GM19240 (cell line): Measurements from ENCODE around the gene USH1C.

Source experiments
- DNase-seq: peaks from one replicate; pipeline ENCODE4 v3.0.0; 2011; ENCODE audit warnings: low spot score; ENCODE audit not compliant: insufficient read length

USH1C gene

DNA sequence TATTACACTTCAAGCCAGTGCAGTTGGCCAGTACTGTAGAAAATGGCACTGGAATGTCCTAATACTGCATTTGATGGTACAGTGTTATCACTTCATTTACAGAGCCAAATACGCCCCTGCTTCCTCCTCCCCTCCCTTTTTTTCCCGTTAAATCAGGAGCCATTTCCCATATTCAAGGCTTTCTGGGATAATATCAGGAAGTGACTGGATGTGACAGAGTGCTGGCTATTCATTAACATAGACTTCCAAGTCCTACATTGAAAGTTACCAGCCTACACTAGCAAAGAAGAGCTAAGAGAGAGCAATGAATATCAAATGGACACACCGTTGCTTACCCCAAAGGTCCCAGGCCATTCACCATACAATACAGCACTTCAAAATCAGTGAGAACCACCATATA, 35.4 kb downstream of the USH1C start:
- no peak for DNase-seq

DNA sequence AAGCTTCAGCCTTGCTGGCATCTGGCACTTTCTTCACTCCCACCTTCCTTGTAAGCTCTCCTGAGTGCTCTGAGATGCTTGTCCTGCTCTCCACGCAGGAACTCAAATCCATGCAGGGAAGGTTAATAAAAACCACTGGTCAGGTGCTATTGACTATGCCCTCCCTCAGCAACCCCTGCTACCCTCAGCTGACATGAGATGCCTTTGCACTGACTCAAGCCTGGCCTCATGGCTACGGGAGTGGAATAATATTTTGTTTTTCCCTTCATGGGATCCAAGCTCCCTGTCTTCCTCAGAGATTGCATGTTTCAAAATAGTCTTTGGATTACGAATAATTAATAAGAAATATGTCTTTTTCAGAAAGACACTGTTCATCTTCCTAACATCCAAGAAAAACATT, 35.9 kb downstream of the USH1C start:
- no peak for DNase-seq

DNA sequence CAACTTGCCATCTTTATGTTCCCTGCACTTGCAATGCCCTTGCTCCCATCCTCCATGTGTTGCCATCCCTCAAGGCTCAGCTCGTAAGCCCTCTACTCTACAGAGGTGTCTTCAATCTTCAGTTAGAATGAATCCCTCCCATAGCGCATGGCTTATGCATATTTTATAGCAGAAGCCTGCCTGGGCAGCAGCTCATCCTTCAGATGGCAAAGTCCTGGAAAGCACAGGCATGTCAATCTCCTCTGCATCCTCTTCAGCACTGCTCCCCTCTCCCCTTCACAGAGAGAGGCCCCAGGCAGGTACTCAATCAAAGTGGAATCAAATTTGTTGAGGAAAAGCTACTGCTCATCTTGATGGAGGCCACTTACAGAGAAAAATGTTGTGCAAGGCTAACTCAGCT, 36.4 kb downstream of the USH1C start:
- DNase-seq = no peak

DNA sequence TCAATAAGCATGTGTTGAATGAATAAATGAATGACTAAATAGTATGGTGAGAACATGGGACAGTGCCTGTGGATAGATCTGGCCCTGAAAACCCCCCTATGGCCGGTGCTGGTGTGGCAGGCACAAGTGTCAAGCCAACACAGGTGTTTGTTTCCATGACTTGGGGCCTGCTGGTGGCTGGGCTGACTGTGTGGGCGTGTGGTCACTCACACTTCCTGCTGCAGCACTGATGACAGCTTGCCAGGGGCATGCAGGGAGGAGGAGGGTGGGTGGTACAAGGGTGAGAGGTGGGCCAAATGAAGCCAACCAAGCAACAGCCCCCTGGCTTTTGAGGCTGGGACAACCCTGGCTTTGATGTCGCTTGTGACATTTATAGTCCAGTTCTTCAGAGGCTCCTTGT, 37.3 kb downstream of the USH1C start:
- peak; percentile 33 for DNase-seq

DNA sequence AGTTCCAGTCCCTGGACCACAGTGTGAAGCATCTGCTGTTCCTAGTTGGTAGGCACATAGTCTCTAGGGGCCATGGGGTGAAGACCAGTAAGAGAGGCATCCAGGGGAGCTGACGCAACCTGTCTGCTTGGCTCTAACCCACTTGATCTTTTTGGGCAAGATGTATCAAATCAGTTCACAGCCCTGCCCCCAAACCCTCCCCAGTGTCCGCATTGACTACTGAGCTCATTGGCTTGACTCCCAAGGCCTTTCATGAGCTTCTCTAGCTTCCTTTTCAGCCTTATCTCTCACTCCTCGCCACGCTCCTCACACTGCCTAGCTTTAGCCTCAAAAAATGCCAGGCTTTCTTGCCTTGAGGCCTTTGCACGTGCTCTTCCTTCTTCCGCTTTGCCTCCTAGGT, 37.9 kb downstream of the USH1C start:
- no peak for DNase-seq

DNA sequence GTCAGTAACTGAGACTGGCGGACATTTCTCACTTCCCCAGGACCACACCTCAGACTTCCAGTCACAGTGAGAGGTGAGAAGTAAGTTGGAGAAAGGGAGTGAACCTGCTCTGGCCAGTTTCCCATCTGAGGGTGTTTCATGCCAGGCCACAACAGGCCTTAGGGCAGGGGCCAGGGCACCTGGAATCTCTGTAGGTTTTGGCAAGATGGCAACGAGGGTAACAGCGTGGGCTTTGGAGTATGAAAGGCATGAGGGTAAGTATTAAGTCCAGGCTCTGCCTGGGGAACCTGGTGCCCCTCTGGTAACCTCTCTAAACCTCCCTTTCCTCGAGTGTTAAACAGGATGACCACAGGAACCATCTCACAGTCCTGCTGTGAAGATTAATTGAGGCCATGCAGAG, 39.1 kb downstream of the USH1C start:
- no peak for DNase-seq

DNA sequence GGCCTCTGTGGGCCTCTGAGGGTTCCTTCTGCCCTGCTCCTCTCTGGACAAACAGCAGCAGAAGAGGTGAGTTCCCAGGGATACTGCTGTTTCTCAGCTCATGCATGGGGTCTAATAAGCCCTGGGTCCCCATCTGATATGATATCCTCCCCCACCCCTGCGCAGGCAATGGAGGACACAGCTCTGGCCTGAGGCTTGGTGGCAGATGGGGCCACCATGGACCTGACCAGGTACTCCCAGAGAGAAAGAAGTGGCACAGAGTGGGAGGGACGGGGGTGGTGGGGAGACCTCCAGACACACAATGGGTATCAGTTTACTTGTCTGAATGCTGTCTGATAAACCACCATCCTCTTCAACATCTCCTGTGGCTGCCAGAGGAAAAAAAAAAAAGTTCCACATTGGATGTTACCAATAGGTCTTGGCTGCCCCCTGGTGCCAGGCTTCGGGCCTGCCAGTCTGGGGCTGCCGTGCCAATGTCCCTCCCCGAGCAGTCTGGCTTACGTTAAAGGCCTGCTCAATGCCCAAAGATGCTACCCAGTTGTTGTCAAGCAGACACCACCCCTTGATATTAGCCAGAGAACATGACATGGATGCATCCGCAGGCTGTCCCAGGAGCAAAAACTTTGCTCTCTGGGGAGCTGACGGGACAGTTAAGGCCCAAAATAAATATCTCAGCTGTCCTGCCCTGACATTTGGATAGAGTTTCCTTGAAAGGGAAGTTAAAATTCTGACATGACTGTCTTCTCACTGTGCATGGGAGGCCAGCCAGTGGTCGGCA, 39.7 kb downstream of the USH1C start:
- peak; percentile 72 for DNase-seq

DNA sequence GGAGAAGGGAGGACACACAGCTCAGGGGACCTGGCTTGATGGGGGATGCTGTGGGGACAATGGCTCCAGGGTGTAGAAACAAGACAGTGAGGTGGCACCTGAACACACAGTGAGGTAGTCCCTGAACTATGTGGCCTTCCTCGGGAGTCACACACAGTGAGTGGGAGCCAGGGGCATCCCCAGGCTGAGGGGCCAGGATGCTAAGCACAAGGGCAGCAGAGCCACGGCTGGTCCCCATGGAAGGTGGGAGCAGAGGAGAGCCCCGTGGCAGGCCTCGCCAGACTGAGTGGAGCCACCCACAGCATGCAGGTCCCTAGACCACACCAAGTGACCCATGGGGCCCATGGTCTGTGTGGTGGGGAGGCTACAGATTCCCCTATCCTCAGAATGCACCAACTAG, 41.6 kb downstream of the USH1C start:
- no peak for DNase-seq

DNA sequence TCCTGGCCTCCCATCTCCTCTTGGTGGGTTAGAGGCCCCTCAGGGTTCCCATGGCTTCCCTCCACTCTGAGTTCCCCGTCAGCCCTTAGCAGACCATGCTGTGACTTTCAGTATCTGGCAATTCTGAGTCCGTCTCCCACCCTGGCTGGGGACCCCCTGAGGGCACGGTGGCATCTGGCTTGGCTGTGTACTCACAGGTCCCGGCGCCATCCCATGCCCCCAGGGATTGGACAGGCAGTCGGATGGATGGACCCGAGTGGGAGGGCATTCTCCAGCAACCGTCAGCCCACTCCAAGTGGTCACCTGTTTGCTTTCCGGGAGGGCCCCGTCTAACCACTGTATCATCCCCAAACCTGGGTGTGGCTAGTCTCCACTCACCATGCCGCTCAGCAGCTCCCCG, 43.5 kb downstream of the USH1C start:
- no peak for DNase-seq

DNA sequence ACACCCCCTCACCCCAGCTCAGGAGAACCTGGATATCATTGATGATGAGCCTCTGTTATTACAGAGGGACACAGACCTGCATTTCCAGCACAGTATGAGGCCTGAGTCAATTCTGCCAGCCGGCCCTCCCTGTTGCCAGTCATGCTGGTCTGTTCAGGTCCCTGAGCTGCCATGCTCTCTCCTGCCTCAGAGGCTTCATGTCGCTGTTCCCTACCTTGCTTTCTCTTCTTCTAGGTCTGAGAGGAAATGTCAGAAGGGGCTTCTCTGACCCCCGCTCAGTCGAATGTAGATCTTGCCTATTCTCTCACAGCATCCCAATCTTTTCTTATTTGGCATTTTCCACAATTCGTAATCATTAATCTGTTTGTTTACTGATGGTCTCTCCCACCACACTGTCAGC, 45.7 kb downstream of the USH1C start:
- DNase-seq = no peak

DNA sequence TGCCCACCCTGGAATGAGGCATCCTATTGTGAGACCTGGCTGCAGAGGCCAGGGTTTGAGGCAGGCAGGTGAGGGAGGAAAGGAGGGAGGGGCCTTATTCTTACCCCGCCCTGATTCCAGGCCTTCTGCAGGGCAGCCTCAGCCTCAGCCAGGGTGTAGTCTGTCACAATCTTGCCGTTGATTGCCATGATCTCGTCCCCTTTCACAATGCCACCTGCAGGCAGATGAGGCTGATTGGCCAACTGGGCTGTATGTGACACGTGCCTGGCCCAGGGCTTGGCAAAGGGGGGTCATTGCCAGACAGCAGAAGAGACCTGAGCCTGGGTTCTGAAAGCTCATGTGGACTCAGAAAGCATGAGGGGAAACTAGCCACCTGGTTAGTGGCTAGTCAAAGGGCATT, 46.2 kb downstream of the USH1C start:
- DNase-seq = no peak

DNA sequence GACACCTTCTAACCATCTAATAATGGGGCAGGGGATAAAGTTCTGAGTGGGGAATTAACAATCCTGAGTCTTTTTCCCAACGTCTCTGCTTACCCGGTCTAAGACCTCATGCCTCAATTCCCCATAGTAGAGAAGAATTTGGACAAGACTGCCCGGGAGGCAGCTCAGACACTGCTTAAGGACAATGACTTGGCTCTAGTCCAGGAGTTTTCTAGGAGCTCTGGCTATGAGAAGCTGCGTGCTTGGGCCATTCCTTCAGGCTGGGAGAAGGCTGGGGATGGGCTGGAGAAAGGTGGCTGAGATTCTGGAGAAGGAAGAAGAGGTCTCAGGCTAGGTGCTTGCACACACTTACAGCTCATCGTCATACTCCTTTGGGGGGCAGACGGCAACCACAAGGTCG, 47.8 kb downstream of the USH1C start:
- DNase-seq = no peak

DNA sequence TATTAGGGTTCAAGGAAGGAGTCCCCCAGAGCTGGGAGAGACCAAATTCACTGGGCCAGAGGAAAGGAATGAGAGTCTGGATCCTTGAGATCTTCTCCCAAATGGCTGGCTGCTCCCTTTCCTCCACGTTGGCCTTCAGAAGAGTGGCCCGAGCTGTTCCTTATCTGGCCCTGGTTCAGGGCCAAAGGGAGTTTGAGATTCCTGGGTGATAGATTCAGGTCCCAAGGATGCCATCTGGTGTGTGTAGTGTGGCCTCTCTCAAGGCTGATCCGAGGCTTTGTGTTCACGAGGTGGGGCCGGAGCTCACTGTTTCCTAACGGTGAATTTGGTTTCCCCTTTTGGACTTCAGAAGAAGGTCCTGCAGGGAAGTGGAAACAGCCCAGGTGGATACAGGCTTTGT, 50.2 kb downstream of the USH1C start:
- DNase-seq = no peak

DNA sequence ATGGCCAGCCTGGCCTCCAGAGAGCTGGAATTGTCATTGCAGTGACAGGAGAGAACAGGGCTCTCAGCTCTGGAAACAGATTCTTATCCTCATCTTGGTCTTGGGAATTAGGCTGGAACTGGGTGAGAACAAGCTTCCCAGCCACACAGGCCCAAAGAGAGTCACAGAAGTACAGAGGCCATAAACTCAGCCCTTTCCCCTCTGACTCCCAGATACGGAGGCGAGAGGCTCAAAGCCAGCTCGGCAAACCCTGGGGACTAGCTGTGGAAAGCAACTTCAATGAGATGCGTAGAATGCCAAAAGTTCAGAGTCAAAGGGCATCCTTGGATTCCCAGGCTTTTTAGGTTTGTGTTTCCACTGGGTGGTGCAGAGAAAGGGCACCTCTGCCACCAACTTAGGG, 53.3 kb downstream of the USH1C start:
- no peak for DNase-seq

DNA sequence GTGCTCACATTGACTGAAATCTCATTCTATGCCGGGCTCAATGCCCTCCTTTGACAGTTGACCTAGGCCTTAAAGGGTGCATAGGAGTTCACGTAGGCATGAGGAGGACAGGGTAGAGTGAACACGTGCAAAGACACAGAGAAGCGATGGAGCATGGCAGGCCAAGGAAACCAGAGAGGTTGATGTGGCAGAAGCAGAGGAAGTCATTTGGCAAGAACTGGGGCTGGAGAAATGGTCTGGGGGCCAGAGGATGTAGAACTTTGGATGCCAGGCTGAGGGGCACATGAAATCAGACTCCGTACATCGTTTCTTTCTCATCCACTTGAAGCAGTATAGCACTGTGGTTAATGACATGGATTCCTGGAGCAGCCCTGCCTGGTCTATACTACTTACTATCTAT, 54.0 kb downstream of the USH1C start:
- DNase-seq = no peak

DNA sequence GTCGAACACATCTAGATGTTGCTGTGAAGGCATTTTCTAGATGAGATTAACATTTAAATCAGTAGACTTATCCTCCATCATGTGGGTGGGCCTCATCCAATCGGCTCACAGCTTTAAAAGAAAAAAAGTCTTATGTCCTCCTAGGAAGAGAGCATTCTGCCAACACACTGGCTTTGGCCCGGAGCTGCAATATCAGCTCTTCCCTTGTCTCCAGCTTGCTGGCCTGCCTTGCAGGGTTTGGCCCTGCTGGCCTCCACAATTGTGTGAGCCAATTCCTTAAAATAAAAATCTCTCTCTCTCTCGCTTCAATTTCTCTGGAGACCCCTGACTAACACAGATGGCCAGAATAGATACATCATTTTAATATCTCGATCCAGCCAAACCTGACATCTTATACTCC, 54.5 kb downstream of the USH1C start:
- DNase-seq = no peak

DNA sequence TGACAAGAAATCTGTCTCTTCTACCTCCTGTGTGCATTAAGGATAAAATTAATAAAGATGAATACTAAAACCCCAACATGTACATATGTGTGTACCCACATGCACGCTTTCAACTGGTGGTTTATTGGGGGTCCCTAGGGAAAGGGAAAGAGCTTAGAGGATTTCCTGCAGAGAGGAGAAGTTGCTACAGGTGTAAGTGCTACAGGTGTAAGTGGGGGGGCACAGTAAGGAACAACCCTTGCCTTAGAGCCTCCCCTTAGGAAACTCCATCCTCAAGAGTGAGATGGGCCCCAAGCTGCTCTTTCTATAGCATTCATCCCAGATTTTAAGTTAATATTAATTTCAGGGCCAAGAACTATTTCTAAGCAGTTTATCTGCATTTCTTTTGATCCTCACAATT, 55.7 kb downstream of the USH1C start:
- DNase-seq = no peak

DNA sequence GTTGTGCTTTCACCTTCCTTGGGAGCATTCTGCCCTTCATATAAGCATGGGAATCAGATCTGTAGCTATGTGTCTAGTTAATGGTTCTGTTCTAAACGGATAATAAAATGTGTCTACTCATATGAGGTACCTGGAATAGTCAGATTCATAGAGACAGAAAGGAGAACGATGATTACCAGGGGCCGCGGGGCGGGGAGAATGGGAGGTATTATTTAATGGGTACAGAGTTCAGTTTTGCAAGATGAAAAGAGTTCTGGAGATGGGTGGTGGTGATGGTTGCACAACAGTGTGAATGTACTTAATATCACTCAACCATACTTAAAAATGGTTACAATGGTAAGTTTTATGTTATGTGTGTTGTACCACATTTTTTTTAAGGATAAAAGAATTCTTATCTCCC, 57.6 kb downstream of the USH1C start:
- no peak for DNase-seq

DNA sequence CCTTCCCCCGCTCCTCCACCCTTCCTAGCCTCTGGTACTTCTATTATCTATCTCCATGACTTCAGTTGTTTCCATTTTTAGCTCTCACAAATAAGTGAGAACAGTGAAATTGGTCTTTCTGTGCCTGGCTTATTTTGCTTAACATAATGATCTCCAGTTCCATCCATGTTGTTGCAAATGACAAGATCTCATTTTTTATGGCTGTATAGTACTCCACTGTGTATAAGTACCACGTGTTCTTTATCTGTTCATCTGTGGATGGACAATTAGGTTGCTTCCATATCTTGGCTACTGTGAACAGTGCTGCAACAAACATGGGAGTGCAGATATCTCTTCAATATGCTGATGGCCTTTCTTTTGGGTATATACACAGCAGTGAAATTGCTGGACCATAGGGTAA, 60.7 kb downstream of the USH1C start:
- no peak for DNase-seq

DNA sequence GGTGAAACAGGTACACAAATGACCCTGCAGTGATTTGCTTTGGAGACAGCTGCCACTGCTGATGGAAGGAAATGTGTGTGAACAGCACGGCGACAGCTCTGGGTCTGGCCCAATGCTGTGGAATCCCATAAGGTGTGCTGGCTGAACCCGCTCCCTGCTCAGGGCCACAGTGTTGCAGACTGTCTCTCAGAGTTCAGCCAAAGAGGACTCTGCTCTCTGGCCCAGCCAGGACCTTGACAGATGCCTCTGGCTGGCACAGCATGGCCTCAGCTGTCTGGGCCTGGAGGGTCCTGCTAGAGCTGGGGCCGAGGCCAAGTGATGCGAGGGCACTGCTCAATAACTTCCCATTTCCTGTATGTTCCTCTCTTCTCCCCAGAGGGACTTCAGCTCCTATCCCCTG, 62.3 kb downstream of the USH1C start:
- DNase-seq = no peak

DNA sequence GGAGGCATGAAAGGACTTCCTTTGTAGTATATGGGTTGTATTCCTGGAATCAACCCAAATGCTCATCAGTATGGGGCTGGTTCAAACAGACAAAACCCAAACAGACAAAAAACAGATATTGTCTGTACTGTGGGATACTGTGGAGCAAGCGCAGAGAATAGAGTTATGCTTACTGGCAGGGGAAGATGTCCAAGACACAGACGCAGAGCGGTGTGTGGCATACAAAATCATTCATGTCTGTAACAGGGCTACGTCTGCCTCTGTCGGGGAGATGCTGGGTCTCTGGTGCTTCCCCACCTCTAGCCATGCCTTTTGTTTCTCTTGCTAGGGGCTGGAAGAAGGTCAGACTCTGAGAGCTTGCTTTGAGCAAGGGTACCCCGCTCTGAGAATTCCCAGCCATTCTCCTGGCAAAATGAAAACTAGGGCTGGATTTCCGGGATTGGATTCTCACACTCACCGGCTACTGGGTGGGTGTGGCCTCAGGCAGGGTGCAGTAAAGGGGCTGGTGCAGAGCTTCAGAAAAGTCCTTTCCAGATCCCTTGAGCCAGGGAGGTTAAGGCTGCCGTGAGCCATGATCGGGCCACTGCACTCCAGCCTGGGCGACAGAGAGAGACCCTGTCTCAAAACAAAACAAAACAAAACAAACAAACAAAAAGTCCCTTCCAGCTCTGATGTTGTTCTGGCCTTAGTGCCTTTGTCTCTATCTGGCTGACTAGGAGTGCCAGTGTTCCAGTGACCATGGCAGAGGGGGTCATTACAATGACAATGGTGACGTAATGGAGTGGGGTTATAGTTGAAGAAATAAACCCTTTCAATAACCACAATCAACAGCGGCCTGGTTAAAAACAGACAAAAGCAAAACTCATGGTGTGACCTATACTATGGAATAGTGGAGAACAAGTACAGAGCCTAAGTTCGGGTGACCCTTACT, 64.7 kb downstream of the USH1C start:
- DNase-seq = no peak

DNA sequence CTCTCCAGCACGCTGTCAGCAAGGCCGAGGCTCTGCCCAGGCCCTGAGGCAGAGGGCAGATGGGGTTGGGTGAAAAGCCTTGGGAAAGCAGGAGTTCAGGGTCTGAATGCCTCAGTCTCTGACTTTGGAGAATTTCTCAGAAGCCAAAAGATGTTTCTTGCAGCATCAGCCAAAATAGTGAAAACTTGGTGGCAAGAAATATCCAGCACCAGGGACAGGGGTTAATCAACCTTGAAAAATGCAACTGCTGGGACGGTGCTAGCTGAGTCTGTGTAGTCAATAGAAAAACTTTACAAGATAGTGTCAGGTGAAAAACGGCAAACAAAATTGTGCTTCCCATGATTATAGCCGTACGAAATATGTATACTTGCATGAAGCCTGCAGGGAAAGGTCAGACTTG, 66.1 kb downstream of the USH1C start:
- no peak for DNase-seq

DNA sequence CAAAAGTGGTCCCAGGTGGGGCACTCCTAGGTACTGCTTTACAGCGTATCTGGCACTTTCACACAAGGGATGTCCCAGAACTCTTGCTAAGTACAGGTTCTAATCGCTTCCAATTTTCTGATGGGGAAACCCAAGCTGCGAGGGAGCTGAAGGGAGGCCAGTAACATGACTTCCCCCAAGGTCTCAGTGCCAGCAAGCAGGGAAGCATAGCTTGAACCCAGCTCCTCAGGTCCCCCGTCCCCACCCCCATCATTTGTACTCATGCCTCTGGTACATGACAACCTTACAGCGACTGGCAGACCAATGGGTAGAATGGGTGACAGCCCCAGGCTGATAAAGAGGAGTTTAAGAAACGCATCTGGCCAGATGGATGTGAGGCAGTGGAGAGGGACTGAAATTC, 66.9 kb downstream of the USH1C start:
- no peak for DNase-seq
